ENCODE data around the gene COG5.

The COG5 gene

GRCh38 chr7:107169120-107170050, 394.3 kb downstream of the COG5 start:
- Histone ChIP-seq H3K36me3 (ENCODE audit: control insufficient read depth, insufficient read depth, low read length) (no peaks in the 10 kb centered on the region), H3K4ac (ENCODE audit: low read depth, low read length) (peak overlapping the region; percentile 88), H3K18ac (ENCODE audit: low read length) (peak overlapping the region; percentile 91), H2BK120ac (ENCODE audit: low read depth, low read length) (peak overlapping the region; percentile 86), H3K4me1 (ENCODE audit: control insufficient read depth, low read depth, low read length) (no peaks in the 10 kb centered on the region), H3K79me1 (ENCODE audit: low read length) (peaks cover under 1% of the 10 kb centered on the region), H2BK15ac (replicated peaks; ENCODE audit: low read depth) (no peak overlapping the region), H3K23ac (ENCODE audit: low read length) (no peak overlapping the region), H2BK5ac (ENCODE audit: low read length) (no peak overlapping the region), H3K4me3 (ENCODE audit: low read length) (peak overlapping the region; percentile 93), H3K27ac (ENCODE audit: low read depth, low read length) (peak overlapping the region; percentile 94), H3K79me2 (ENCODE audit: control insufficient read depth, insufficient read depth, low read length) (peaks cover 8% of the 10 kb centered on the region), H4K8ac (ENCODE audit: low read depth, low read length) (peak overlapping the region; percentile 70), H4K5ac (ENCODE audit: low read length) (no peak overlapping the region), H3K9ac (ENCODE audit: low read length) (peak overlapping the region; percentile 75), H2AK5ac (ENCODE audit: low read length) (no peak overlapping the region), H3K56ac (ENCODE audit: low read length) (peak overlapping the region; percentile 86), H3K27me3 (ENCODE audit: insufficient read depth, low read length, poor library complexity) (no peaks in the 10 kb centered on the region), H3K4me2 (ENCODE audit: low read length) (peak overlapping the region; percentile 63)
- DNase-seq, result peak; percentile 98
- WGBS (ENCODE audit: extremely low coverage, insufficient coverage, low lambda C conversion rate), result no CpG with 5 or more reads among the region's 73 CpGs

GRCh38 chr7:107168233-107169119, 395.2 kb downstream of the COG5 start, which contains the start of gene HBP1:
Gene HBP1, plus strand, starts transcription at chr7:107169003. Its CDS starts 10,891 bp downstream, at chr7:107179894.
- no peak within 1 kb of the TSS for H2AK5ac ChIP-seq (ENCODE audit: low read length)

DNA sequence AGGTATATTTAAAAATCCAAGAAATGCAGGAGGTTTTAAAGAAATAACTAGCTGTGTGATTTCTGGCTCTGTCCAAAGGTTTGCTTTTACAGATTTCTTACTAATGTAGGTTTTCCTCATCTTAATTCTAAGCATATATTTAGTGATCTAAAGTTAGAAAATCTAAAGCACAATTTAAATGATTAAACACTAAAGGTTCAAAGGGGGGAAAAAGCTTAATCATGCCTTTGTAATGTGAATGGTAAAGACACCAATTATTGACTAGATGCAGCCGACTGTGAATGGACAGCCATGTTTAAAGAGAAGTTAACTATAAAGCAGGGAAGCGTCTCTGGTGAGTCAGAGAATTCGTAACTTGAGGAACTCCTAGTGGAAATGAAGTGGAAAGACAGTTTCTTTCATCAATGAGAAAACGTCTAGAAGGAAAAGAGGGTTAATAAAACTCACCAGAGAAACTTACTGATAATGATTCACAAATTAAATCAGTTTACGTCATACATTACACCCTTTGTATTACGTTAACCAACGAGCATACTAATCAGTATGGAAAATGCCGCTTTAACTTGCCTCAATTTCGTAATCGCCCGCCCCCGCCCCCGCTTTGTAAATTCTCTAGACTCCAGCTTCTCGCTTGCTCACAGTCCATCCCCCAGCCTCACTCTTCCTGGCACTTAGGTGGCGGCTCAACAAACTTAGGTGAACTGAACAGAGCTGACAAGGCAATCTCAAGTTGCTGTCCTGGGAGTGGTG, 396.1 kb downstream of the COG5 start:
- Histone ChIP-seq H3K27me3 (ENCODE audit: insufficient read depth, low read length, poor library complexity) (no peaks in the 10 kb centered on the region), H3K79me2 (ENCODE audit: control insufficient read depth, insufficient read depth, low read length) (peaks cover 8% of the 10 kb centered on the region), H3K79me1 (ENCODE audit: low read length) (no peaks in the 10 kb centered on the region), H2BK120ac (ENCODE audit: low read depth, low read length) (no peak overlapping the region), H4K5ac (ENCODE audit: low read length) (no peak overlapping the region), H3K4ac (ENCODE audit: low read depth, low read length) (no peak overlapping the region), H3K23ac (ENCODE audit: low read length) (no peak overlapping the region), H2BK5ac (ENCODE audit: low read length) (no peak overlapping the region), H3K4me2 (ENCODE audit: low read length) (peak overlapping the region; percentile 93), H3K36me3 (ENCODE audit: control insufficient read depth, insufficient read depth, low read length) (no peaks in the 10 kb centered on the region), H3K18ac (ENCODE audit: low read length) (no peak overlapping the region), H2AK5ac (ENCODE audit: low read length) (no peak overlapping the region), H3K56ac (ENCODE audit: low read length) (peak overlapping the region; percentile 83), H2BK15ac (replicated peaks; ENCODE audit: low read depth) (no peak overlapping the region), H3K4me1 (ENCODE audit: control insufficient read depth, low read depth, low read length) (no peaks in the 10 kb centered on the region), H3K4me3 (ENCODE audit: low read length) (peak overlapping the region; percentile 67), H4K8ac (ENCODE audit: low read depth, low read length) (no peak overlapping the region), H3K9ac (ENCODE audit: low read length) (peak overlapping the region; percentile 75), H3K27ac (ENCODE audit: low read depth, low read length) (peak overlapping the region; percentile 71)
- DNase-seq, result peak; percentile 88
- no CpG with 5 or more reads among the region's 15 CpGs for WGBS (ENCODE audit: extremely low coverage, insufficient coverage, low lambda C conversion rate)

More at GRCh38 chr7:107168233-107169119, 395.2 kb downstream of the COG5 start, which contains the start of gene HBP1:
- Histone ChIP-seq H3K4me2 (ENCODE audit: low read length) (peak within 1 kb of the TSS; percentile 93), H2BK120ac (ENCODE audit: low read depth, low read length) (peak within 1 kb of the TSS; percentile 86), H3K56ac (ENCODE audit: low read length) (peak within 1 kb of the TSS; percentile 86), H3K36me3 (ENCODE audit: control insufficient read depth, insufficient read depth, low read length) (no peaks in the 10 kb centered on the region), H3K79me2 (ENCODE audit: control insufficient read depth, insufficient read depth, low read length) (peaks cover 8% of the 10 kb centered on the region), H3K4ac (ENCODE audit: low read depth, low read length) (peak within 1 kb of the TSS; percentile 88), H3K9ac (ENCODE audit: low read length) (peak within 1 kb of the TSS; percentile 75), H3K4me1 (ENCODE audit: control insufficient read depth, low read depth, low read length) (no peaks in the 10 kb centered on the region), H3K23ac (ENCODE audit: low read length) (no peak within 1 kb of the TSS), H2BK5ac (ENCODE audit: low read length) (no peak within 1 kb of the TSS), H3K79me1 (ENCODE audit: low read length) (no peaks in the 10 kb centered on the region), H4K8ac (ENCODE audit: low read depth, low read length) (peak within 1 kb of the TSS; percentile 70), H3K4me3 (ENCODE audit: low read length) (peak within 1 kb of the TSS; percentile 93), H3K27me3 (ENCODE audit: insufficient read depth, low read length, poor library complexity) (no peaks in the 10 kb centered on the region), H4K5ac (ENCODE audit: low read length) (no peak within 1 kb of the TSS), H2BK15ac (replicated peaks; ENCODE audit: low read depth) (no peak within 1 kb of the TSS), H3K27ac (ENCODE audit: low read depth, low read length) (peak within 1 kb of the TSS; percentile 94), H3K18ac (ENCODE audit: low read length) (peak within 1 kb of the TSS; percentile 91)
- DNase-seq, result peak; percentile 100
- no CpG with 5 or more reads among the region's 44 CpGs for WGBS (ENCODE audit: extremely low coverage, insufficient coverage, low lambda C conversion rate)

GRCh38 chr7:107166736-107167426, 396.8 kb downstream of the COG5 start:
- no peaks in the 10 kb centered on the region for H3K79me1 ChIP-seq (ENCODE audit: low read length)
- no CpG with 5 or more reads among the region's 5 CpGs for WGBS (ENCODE audit: extremely low coverage, insufficient coverage, low lambda C conversion rate)
- H3K56ac ChIP-seq (ENCODE audit: low read length), result no peak overlapping the region

DNA sequence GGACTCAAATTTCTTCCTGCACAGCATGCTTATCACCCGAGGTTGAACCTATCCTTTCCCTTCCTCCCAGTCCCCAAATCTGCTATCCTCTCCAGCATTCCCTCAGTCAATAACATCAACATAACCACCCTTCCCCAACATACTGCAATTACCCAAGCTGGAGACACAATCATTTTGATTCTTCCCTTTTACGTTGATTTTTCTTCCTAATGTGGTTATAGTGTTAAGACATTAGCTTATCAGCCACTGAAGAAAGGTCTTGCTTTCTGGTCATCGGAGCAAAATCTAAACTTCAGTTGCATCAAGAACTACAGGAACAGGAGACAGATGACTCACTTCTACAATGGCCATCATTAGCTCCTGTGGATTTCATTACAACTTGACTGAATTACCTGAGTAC, 398.4 kb downstream of the COG5 start:
- H3K27ac ChIP-seq (ENCODE audit: low read depth, low read length), result no peak overlapping the region
- H2BK120ac ChIP-seq (ENCODE audit: low read depth, low read length), result no peak overlapping the region
- WGBS (ENCODE audit: extremely low coverage, insufficient coverage, low lambda C conversion rate), result no CpG with 5 or more reads among the region's 3 CpGs
- H3K4me1 ChIP-seq (ENCODE audit: control insufficient read depth, low read depth, low read length), result no peaks in the 10 kb centered on the region
- no peak overlapping the region for H3K4ac ChIP-seq (ENCODE audit: low read depth, low read length)
- no peaks in the 10 kb centered on the region for H3K79me1 ChIP-seq (ENCODE audit: low read length)
- no peaks in the 10 kb centered on the region for H3K36me3 ChIP-seq (ENCODE audit: control insufficient read depth, insufficient read depth, low read length)
- H3K4me2 ChIP-seq (ENCODE audit: low read length), result no peak overlapping the region
- H4K8ac ChIP-seq (ENCODE audit: low read depth, low read length), result no peak overlapping the region
- DNase-seq, result peak; percentile 36
- no peak overlapping the region for H2BK15ac ChIP-seq (replicated peaks; ENCODE audit: low read depth)
- no peak overlapping the region for H3K56ac ChIP-seq (ENCODE audit: low read length)
- H3K79me2 ChIP-seq (ENCODE audit: control insufficient read depth, insufficient read depth, low read length), result no peaks in the 10 kb centered on the region
- H3K18ac ChIP-seq (ENCODE audit: low read length), result no peak overlapping the region
- no peak overlapping the region for H3K23ac ChIP-seq (ENCODE audit: low read length)
- H2BK5ac ChIP-seq (ENCODE audit: low read length), result no peak overlapping the region
- no peaks in the 10 kb centered on the region for H3K27me3 ChIP-seq (ENCODE audit: insufficient read depth, low read length, poor library complexity)
- no peak overlapping the region for H4K5ac ChIP-seq (ENCODE audit: low read length)
- no peak overlapping the region for H2AK5ac ChIP-seq (ENCODE audit: low read length)
- H3K9ac ChIP-seq (ENCODE audit: low read length), result no peak overlapping the region
- H3K4me3 ChIP-seq (ENCODE audit: low read length), result no peak overlapping the region

More at GRCh38 chr7:107166736-107167426, 396.8 kb downstream of the COG5 start:
- Histone ChIP-seq H3K9ac (ENCODE audit: low read length) (no peak overlapping the region), H2AK5ac (ENCODE audit: low read length) (no peak overlapping the region), H3K23ac (ENCODE audit: low read length) (no peak overlapping the region), H3K4me2 (ENCODE audit: low read length) (no peak overlapping the region), H3K4me3 (ENCODE audit: low read length) (no peak overlapping the region), H3K4ac (ENCODE audit: low read depth, low read length) (no peak overlapping the region), H3K27me3 (ENCODE audit: insufficient read depth, low read length, poor library complexity) (no peaks in the 10 kb centered on the region), H3K36me3 (ENCODE audit: control insufficient read depth, insufficient read depth, low read length) (no peaks in the 10 kb centered on the region), H3K18ac (ENCODE audit: low read length) (no peak overlapping the region), H2BK5ac (ENCODE audit: low read length) (no peak overlapping the region), H2BK15ac (replicated peaks; ENCODE audit: low read depth) (no peak overlapping the region), H2BK120ac (ENCODE audit: low read depth, low read length) (no peak overlapping the region), H4K5ac (ENCODE audit: low read length) (no peak overlapping the region), H3K27ac (ENCODE audit: low read depth, low read length) (no peak overlapping the region), H3K79me2 (ENCODE audit: control insufficient read depth, insufficient read depth, low read length) (peaks cover 8% of the 10 kb centered on the region), H4K8ac (ENCODE audit: low read depth, low read length) (no peak overlapping the region), H3K4me1 (ENCODE audit: control insufficient read depth, low read depth, low read length) (no peaks in the 10 kb centered on the region)
- no peak for DNase-seq

Data from mesendoderm (in vitro differentiated cells).